ENCODE data around the gene VAPB. TPM values are rescaled to one million over a fixed set of nuclear protein-coding genes. Genes with fewer than 3 reads are reported as not detected.

The VAPB gene
- total and polyA plus RNA-seq, 2 of the 4 experiments (the other 2 are of a cell fraction), result 9.1 to 26.0 TPM

GRCh38 chr20:58480551-58481336 lies 91.7 kb downstream of the VAPB start:
- H4K5ac ChIP-seq (ENCODE audit: low read depth, low read length), result no peak overlapping the region
- no peak overlapping the region for H2AK9ac ChIP-seq (replicated peaks; ENCODE audit: low read depth, low read length, poor library complexity)
- no TSS peak for BruUV-seq (replicated peaks)
- no peak for TF ChIP-seq FOS (IDR thresholded peaks at IDR 0.05; ENCODE audit: low read depth, low read length)
- no peak for TF ChIP-seq CEBPB (IDR thresholded peaks at IDR 0.05; ENCODE audit: low read depth, low read length)
- TF ChIP-seq SMC3 (IDR thresholded peaks at IDR 0.05; ENCODE audit: low read depth, low read length), result no peak
- no peak for TF ChIP-seq USF2 (IDR thresholded peaks at IDR 0.05; ENCODE audit: low read depth, low read length)
- TF ChIP-seq MXI1 (IDR thresholded peaks at IDR 0.05; ENCODE audit: borderline replicate concordance, low read depth, low read length), result no peak
- TF ChIP-seq RFX5 (IDR thresholded peaks at IDR 0.05; ENCODE audit: low read depth, low read length), result no peak
- no peak for TF ChIP-seq MAFK (IDR thresholded peaks at IDR 0.05; ENCODE audit: low read depth, low read length)
- no peak for TF ChIP-seq NFE2L2 (IDR thresholded peaks at IDR 0.05; ENCODE audit: low read depth, low read length)
- TF ChIP-seq RCOR1 (IDR thresholded peaks at IDR 0.05; ENCODE audit: insufficient replicate concordance, low read length), result no peak
- no peak for TF ChIP-seq MAZ (IDR thresholded peaks at IDR 0.05; ENCODE audit: borderline replicate concordance, low read depth, low read length)
- TF ChIP-seq RAD21 (IDR thresholded peaks at IDR 0.05; ENCODE audit: low read length), result no peak
- no peak for TF ChIP-seq POLR2A (IDR thresholded peaks at IDR 0.05; ENCODE audit: low read depth, low read length)
- TF ChIP-seq, protein P1, sequence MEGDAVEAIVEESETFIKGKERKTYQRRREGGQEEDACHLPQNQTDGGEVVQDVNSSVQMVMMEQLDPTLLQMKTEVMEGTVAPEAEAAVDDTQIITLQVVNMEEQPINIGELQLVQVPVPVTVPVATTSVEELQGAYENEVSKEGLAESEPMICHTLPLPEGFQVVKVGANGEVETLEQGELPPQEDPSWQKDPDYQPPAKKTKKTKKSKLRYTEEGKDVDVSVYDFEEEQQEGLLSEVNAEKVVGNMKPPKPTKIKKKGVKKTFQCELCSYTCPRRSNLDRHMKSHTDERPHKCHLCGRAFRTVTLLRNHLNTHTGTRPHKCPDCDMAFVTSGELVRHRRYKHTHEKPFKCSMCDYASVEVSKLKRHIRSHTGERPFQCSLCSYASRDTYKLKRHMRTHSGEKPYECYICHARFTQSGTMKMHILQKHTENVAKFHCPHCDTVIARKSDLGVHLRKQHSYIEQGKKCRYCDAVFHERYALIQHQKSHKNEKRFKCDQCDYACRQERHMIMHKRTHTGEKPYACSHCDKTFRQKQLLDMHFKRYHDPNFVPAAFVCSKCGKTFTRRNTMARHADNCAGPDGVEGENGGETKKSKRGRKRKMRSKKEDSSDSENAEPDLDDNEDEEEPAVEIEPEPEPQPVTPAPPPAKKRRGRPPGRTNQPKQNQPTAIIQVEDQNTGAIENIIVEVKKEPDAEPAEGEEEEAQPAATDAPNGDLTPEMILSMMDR (conservative IDR thresholded peaks at IDR 0.05; ENCODE audit: low read depth, low read length), result no peak
- TF ChIP-seq, protein P2, sequence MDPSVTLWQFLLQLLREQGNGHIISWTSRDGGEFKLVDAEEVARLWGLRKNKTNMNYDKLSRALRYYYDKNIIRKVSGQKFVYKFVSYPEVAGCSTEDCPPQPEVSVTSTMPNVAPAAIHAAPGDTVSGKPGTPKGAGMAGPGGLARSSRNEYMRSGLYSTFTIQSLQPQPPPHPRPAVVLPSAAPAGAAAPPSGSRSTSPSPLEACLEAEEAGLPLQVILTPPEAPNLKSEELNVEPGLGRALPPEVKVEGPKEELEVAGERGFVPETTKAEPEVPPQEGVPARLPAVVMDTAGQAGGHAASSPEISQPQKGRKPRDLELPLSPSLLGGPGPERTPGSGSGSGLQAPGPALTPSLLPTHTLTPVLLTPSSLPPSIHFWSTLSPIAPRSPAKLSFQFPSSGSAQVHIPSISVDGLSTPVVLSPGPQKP (IDR thresholded peaks at IDR 0.05; ENCODE audit: borderline replicate concordance, low read depth, low read length), result no peak
- no peaks in the 10 kb centered on the region for H3K9me1 ChIP-seq (ENCODE audit: insufficient read depth, low read length)
- no peak overlapping the region for H3K4ac ChIP-seq (ENCODE audit: low read depth, low read length)
- no peak overlapping the region for H3K56ac ChIP-seq (ENCODE audit: extremely low read depth, insufficient read depth, low read length)
- intact Hi-C loops (cut with micrococcal nuclease) (loop anchor here (5.0 kb wide), 2 partner anchors 172 to 212 kb away; partner anchors contain the start of genes NPEPL1 and STX16), in situ Hi-C loops (cut with MboI; ENCODE audit: low sequenced_read_pairs) (no loop called here), dilution Hi-C loops (cut with HindIII; ENCODE audit: low sequenced_read_pairs, unreplicated experiment) (no loop called here)
- H3K4me1 ChIP-seq (ENCODE audit: control insufficient read depth, insufficient read depth, low read length), result no peaks in the 10 kb centered on the region
- POLR2A ChIA-PET (ENCODE audit: unreplicated experiment), result no interaction called here
- no peaks in the 10 kb centered on the region for H3K27me3 ChIP-seq (ENCODE audit: control insufficient read depth, insufficient read depth, low read length)
- no peak overlapping the region for H2AFZ ChIP-seq (replicated peaks; ENCODE audit: low read length, poor library complexity)
- H4K8ac ChIP-seq (ENCODE audit: low read depth in 2 of 2, low read length in 2 of 2), result no peak overlapping the region
- H3K9me3 ChIP-seq (ENCODE audit: control insufficient read depth, insufficient read depth, low read length), result peaks cover 8% of the 10 kb centered on the region
- H3K36me3 ChIP-seq (ENCODE audit: control insufficient read depth, insufficient read depth, low read length), result no peaks in the 10 kb centered on the region
- H3K4me2 ChIP-seq (ENCODE audit: low read depth, low read length), result no peak overlapping the region
- no peak overlapping the region for H3K27ac ChIP-seq (ENCODE audit: insufficient read depth, low read length)
- 96% methylated on average over 4 of the region's 16 CpGs; no CpG with 5 or more reads in 1 of the 2 experiments for WGBS, 2 experiments (ENCODE audit: extremely low coverage in 2 of 2, insufficient read length in 1 of 2)
- no peak overlapping the region for H3K18ac ChIP-seq (ENCODE audit: low read depth, low read length)
- no peak overlapping the region for H2BK120ac ChIP-seq (ENCODE audit: low read depth, low read length)
- H3K23ac ChIP-seq (ENCODE audit: low read depth, low read length), result no peak overlapping the region
- no peak overlapping the region for H3K9ac ChIP-seq (ENCODE audit: low read depth, low read length)
- CTCF ChIA-PET, result interaction anchor here (1.1 to 2.0 kb wide), 8 partner anchors 17 to 358 kb away, joined by 3 to 7 read pairs (median 4); no protein-coding TSS in a partner anchor
- H2AK5ac ChIP-seq (ENCODE audit: low read depth, low read length), result no peak overlapping the region
- no peak overlapping the region for H2BK20ac ChIP-seq (ENCODE audit: low read depth, low read length)
- no peak overlapping the region for H2BK15ac ChIP-seq (ENCODE audit: low read depth, low read length)
- no peaks in the 10 kb centered on the region for H3K79me1 ChIP-seq (ENCODE audit: low read depth in 1 of 2, low read length in 2 of 2)
- H4K91ac ChIP-seq (ENCODE audit: insufficient read depth, low read depth, low read length), result no peak overlapping the region
- ATAC-seq (ENCODE audit: low read depth), result no peak
- H2BK5ac ChIP-seq (ENCODE audit: low read depth, low read length, poor library complexity, severe bottlenecking), result no peak overlapping the region
- H3K4me3 ChIP-seq (ENCODE audit: insufficient read depth, low read depth, low read length), result no peak overlapping the region
- H3K14ac ChIP-seq (replicated peaks; ENCODE audit: low read depth, low read length), result no peak overlapping the region
- no peak for DNase-seq
- H4K20me1 ChIP-seq (ENCODE audit: insufficient read depth, low read length), result no peaks in the 10 kb centered on the region; the same call in 1 of the 2 replicates

Measured in IMR-90 (cell line).